GM19463 (cell line): ENCODE results near the gene SLC35A2.

Experiments used
- ATAC-seq: cut with Tn5 transposase; IDR thresholded peaks from one replicate; pipeline ENCODE4 v1.9.1; 2021; ENCODE audit warnings: mild to moderate bottlenecking, moderate library complexity; ENCODE audit not compliant: unreplicated experiment

SLC35A2 gene

DNA sequence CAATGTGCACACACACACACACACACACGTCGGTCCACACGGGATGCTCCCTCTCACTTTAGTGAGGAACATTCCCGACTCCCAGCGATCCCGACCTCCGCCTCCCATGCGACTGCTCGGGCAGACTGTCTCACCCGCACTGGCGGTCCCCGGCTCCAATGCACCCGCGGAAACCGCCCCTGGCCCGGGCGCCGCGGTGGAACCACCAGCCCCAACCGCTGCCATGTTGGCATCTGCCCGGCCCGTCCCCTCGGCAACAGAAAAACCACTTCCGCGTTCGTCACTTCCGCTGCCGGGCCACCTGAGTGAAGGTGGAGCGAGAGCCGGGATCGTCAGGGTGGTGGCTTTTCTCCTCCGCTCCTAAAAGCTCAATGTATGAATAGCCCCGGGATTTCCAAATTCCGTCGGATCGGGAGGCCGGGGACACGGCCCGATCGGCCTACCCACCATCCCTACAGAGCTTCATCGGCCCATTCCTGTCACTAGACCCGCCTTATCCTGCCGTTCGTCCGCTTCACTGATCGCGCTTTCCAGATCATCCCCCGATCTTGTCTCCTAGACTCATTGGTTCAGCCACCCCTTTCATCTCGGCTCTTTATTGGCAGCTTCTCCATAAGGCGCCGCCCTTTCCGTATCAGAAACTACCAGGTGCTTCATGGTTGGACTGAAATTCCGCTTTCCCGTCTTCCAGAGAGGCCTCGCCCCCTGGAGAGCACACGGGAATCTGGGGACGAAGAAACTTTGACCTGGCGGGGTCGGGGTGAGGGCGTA, at the start of gene SLC35A2:
TSS of gene SLC35A2 (minus strand) at position 235 of the 771 bp plus-strand sequence. CDS start at position 225, 10 bp downstream.
- peak; percentile 67 for ATAC-seq

- no peak for ATAC-seq
Observed at GRCh38 chrX:48960291-48960690, 48.8 kb upstream of the SLC35A2 start.

DNA sequence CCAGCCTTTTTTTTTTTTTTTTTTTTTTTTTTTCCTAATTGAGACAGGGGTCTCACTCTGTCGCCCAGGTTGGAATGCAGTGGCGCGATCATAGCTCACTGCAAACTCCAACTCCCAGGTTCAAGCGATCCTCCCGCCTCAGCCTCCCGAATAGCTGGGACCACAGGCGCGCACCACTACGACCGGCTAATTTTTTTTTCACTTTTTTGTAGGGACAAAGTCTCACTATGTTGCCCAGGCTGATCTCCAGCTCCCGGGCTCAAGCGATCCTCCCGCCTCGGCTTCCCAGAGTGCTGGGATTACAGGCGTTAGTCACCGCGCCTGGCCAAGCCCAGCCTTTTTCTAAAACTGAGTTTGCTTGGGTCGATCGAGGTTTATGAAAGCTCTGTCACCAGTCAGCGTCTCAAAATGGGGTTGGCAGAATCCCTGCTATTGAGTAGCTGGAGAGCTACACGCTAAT, 47.2 kb upstream of the SLC35A2 start:
- ATAC-seq = no peak

- peak; percentile 76 for ATAC-seq
Observed at GRCh38 chrX:48957827-48958634, 46.6 kb upstream of the SLC35A2 start.

DNA sequence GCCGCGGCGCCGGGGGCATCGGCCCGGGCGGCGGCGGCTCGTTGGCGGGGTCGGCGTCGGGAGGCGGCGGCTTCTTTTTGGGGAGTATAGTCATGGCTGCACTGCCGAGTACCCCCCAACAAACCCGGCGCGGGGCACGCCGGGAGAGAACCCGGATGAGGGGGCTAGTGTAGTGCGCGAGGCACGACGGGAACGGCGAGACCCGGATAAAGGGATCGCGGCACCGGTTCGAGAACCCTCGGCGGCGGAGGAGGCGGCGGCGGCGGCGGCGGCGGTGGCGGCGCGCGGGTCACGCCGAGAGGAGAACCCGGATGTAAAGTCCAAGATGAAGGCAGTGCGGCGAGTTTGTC, 46.0 kb upstream of the SLC35A2 start, which contains the start of gene OTUD5:
TSS of gene OTUD5 (minus strand) at position 131 of the 350 bp plus-strand sequence. CDS start at position 94, 37 bp downstream.
- ATAC-seq = peak; percentile 35

DNA sequence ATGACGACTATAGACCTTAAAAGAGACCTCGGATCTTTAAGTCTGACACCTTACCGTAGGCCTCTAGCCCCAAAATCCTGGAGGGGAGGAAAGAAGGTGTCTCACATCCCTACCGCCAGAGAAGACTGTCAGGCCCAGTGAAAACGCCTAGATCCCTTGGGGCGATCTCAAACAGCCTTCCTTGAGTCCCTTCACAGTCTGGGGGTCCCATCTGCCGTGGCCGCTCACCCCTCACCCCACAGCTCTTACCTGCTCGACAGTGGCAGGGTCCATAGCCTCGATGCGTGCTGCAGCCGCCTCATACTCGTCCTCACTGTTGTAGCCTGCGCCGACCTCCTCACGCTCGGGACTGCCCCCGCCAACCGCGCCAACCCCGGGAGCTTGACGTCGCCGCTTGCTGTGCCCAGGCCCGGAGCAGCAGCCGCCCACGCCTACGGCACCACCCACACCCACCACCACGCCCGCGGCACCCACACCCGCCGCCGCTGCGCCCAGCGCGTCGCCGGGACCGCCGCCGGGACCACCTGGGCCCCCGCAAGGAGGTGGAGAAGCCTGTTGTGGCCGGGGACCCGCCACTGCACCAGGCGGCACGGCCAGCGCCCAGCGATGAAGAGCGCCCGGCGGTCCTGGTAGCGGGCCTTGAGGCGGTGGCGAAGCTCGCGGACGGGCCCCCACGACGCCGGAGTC, 45.4 kb upstream of the SLC35A2 start:
- ATAC-seq = no peak

GRCh38 chrX:48948589-48948988, 37.1 kb upstream of the SLC35A2 start:
- ATAC-seq = no peak

GRCh38 chrX:48945517-48946348, 34.3 kb upstream of the SLC35A2 start:
- ATAC-seq = no peak

- ATAC-seq = no peak
Observed at GRCh38 chrX:48942895-48943294, 31.4 kb upstream of the SLC35A2 start.

DNA sequence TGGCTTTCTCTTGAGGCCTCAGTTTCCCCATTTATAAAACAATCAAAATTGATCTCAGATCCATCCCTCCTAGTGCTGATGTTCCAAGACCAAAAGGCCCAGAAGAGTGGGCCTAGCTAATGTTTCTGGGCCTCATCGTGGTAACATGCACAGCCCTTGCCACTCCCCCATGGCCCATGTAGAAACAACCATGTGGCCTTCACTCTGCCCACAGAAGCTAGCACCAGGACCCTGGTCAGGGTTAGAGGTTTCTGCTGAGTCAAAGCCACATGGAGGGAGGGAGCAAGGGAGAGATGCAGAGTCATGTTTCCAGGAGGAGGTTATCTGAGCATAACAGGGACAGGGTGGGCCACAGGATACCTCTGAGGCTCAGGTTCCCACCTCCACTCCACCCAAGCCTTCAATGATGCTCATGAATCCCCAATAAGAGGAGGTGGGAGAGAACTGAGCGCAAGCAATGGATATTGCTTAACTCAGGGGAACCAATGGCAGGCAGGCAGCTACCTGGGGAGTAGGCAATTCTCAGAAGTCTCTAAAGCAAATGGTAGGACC, 29.0 kb upstream of the SLC35A2 start:
- ATAC-seq = no peak

GRCh38 chrX:48939524-48940228, 28.2 kb upstream of the SLC35A2 start:
- no peak for ATAC-seq

- ATAC-seq = peak; percentile 52
Observed at GRCh38 chrX:48938721-48939425, 27.4 kb upstream of the SLC35A2 start.

DNA sequence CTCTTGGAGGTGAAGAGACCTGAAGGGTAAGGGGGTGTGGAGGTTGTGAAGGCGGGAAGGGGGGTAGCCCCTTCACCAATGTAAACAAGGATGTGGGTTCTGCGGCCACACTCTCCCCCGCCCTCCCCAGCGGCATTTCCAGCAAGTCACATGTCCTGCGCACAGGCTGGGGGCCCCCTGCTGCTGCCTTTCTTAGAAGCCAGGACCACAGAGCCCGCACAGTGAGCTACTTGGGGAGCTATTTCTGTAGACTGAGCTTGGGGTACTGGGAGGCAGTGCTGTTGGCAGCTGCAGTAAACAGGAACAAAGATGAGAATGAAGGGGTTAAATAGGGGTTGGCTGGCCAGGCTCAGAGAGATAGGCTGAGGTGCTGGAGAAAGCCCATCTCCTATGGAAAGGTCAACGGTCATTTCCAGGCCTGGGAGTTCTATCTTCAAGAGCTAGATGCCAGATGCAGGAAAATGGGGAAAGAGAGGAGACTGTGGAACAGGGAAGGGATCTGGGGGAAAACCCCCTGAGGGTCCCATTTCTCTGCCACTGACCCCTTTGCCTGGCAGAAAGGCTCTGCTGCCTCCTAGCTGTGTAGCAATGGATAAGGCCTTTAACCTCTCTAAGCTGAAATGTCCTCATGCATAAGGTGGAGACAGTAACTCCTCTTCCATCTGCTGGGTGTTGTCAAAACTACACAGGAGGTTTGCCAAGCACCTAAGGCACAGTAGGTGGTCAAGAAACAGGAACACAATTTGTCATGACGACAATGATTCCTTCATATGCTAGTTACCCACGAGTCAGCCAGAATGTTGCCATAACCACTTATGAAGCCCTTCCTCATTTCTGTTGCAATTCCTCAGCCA, 25.8 kb upstream of the SLC35A2 start:
- peak; percentile 64 for ATAC-seq

- ATAC-seq = no peak
Observed at GRCh38 chrX:48936429-48937053, 25.1 kb upstream of the SLC35A2 start.

DNA sequence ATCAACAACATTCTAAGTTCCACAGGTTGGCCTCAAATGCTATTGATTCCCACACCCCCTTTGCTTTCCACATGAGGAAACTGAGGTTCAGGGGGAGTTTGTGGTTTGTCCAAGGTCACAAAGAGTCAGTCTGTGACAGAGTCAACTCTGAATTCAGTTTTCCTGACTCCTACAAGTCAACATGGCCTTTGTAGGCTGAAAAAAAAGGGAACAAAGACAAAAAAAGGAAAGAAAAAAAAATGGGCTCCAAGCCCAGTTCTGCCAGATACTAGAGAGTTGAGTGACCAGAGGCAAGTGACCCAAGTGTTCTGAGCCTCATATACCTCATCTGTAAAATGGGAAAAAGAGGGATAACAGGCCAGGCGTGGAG, 23.8 kb upstream of the SLC35A2 start:
- no peak for ATAC-seq

DNA sequence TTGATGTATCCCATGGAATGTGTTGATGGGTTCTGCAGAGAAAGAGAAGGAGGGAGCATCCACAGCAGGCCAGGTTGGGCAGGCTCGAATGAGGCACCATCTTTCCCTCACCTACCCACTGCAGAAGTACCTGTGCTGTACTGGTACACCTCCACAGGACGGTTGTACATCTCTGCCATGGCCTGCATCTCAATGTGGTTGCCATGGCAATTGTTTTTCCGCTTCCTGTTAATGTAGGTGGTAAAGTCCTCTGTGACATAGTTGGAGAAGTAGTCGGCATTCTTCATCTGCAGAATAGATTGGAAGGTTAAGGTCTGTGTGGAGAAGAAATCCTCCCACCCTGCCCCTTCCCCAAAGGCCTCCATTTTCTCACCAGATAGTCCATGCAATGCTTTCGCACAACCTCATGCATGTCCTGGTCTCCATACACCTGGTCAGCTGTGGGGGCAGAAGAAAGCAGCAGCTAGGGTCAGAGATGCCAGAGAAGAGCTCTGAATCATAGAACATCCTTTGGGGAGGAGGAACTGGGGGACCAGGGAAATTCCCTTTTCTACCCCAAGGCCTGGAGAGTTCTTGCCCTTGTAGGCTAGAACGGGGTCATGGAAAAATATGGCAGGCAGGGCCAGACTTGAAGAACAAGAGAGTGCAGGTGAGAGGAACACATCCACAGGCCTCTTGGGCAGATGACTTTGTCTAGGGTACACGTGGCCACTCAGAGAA, 23.3 kb upstream of the SLC35A2 start:
- no peak for ATAC-seq

GRCh38 chrX:48933757-48934156, 22.3 kb upstream of the SLC35A2 start:
- no peak for ATAC-seq
